ENCODE measurements around the gene SLC50A1. TPM values are rescaled to one million over a fixed set of nuclear protein-coding genes. Genes with fewer than 3 reads are reported as not detected.

SLC50A1 gene
- polyA plus RNA-seq, 3 donors: 33.4 to 39.4 (median 36.7) TPM

DNA sequence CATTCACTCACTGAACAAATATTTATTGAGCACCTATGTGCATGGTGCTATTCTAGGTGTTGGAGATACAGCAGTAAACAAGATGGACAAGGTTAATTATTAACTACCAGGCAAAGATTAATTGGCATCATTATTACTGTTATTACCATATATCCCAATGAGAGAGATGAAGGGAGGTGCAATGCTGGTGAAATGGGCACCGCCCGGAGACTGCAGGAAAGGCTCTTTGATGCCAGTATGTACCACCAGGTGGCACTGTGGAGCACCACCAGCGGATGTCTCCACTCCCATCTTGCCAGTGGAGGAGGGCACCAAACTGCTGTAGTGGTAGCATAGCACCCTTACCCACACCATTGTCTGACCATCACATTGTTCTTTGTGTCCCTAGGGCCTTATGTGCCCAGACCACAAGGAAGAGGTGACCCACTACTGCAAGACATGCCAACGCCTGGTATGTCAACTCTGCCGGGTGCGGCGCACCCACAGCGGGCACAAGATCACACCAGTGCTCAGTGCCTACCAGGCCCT is 41.0 kb downstream of the SLC50A1 start:
- 59 to 63% (median 61%) methylated on average over 8 of the region's 8 CpGs for WGBS, 3 donors
- H3K27ac ChIP-seq (ENCODE audit: low read depth, low read length): no peak overlapping the region

DNA sequence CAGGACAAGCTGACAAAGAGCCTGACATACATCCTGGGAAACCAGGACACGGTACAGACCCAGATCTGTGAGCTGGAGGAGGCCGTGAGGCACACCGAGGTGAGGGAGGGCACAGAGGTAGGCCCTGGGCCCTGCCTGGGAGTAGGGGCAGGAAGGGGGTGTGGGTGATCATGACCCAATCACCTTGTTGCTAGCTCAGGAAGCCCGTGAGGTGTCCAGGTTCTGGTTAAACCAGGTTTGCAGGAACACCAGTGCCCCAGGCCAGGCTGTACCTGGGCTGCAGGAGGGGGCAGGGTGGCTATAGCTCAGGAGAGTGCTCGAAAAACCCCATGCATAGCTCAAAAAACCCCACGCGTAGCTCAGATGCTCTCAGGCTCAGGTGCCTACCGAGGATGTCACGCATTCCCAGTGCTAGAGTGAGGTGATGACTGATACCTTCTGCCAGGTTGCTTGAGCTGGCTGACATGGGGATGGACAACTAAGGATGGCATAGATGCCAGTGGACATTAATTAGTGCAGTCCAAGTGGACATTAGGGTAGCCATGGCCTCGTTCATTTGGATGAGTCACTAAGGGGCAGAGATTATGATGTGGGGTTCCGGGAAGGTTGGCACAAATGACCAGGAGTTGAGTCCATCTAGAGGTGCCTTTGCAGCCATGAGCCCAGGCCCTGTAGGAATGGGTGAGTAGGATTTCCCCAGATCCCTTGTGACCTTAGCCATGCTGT is 41.7 kb downstream of the SLC50A1 start:
- no peak overlapping the region for H3K27ac ChIP-seq (ENCODE audit: low read depth, low read length)
- WGBS, 3 donors: 65 to 81% (median 75%) methylated on average over 11 of the region's 11 CpGs

DNA sequence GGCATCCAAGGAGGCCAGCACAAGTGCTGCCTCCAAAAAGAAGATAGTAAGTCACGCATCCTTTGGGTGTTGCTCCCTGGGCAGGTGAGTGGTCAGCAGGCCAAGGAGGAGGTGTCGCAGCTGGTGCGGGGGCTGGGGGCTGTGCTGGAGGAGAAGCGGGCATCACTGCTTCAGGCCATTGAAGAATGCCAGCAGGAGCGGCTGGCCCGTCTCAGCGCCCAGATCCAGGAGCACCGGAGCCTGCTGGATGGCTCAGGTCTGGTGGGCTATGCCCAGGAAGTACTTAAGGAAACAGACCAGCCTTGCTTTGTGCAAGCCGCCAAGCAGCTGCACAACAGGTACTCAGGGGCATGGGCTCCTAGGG is 42.2 kb downstream of the SLC50A1 start:
- no peak overlapping the region for H3K27ac ChIP-seq (ENCODE audit: low read depth, low read length)
- WGBS, 3 donors: 94 to 98% (median 96%) methylated on average over 9 of the region's 9 CpGs

DNA sequence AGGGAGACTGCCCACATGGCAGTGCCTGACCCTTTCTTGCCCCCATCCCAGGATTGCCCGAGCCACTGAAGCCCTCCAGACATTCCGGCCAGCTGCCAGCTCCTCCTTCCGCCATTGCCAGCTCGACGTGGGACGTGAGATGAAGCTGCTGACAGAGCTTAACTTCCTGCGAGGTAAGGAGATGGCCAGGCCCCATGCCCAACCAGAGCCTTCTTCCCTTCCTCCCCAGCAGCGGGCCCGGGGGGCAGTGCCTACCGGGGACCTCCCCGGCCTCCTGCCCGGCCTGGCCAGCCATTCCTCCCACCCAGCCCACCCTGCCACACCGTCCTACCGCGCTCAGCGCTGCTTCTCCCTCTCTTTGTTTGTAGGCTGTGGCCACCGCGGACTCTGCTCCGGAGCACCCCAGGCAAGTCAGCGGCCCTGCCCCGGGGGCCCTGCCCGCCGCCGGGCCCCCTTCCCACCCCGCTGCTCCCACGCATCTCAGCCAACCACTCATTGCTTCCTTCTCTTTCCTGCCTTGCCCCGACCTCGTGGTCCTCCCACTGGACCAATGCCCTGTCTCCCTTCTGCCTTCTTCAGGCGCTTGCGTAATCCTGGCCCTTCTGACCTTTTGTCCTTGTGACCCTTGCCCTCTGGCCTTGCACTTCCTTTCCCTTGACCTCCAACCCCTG is 42.9 kb downstream of the SLC50A1 start:
- 73 to 89% (median 81%) methylated on average over 18 to 30 of the region's 30 CpGs for WGBS, 3 donors

DNA sequence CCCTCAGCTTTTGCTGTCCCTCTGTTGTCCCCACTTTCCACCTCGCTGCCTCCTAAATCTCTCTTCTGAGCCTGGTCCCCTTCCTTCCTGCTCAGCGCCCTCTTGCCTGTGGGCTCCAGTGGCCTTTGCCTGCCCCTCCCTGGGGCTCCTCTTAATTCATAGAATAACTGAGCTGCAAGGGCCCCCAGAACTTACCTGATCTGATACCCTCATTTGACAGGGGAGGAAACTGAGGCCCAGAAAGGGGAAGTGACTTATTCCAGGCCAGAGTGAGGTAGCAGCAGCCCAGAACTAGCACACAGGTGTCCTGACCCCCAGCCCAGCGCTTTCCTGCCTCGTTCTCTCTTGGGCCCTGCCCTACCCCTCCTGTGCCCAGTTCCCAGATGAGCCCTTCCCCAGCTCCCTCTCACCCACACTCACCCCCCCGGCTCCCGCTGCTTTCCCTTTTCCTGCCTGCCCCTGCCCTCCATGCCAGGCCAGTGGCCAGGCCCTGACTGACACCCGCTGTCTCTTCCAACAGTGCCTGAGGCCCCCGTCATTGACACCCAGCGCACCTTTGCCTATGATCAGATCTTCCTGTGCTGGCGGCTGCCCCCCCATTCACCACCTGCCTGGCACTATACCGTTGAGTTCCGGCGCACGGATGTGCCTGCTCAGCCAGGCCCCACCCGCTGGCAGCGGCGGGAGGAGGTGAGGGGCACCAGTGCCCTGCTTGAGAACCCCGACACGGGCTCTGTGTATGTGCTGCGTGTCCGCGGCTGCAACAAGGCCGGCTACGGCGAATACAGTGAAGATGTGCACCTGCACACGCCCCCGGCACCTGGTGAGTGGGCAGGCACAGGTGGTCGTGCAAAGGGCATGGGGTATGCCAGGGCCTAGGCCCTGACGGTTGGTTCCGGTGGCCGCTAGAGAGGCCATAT is 43.7 kb downstream of the SLC50A1 start:
- 87 to 93% (median 91%) methylated on average over 31 of the region's 31 CpGs for WGBS, 3 donors
- no peak overlapping the region for H3K27ac ChIP-seq (ENCODE audit: low read depth, low read length)

More for the DNA sequence above, 42.9 kb downstream of the SLC50A1 start:
- no peak overlapping the region for H3K27ac ChIP-seq (ENCODE audit: low read depth, low read length)

DNA sequence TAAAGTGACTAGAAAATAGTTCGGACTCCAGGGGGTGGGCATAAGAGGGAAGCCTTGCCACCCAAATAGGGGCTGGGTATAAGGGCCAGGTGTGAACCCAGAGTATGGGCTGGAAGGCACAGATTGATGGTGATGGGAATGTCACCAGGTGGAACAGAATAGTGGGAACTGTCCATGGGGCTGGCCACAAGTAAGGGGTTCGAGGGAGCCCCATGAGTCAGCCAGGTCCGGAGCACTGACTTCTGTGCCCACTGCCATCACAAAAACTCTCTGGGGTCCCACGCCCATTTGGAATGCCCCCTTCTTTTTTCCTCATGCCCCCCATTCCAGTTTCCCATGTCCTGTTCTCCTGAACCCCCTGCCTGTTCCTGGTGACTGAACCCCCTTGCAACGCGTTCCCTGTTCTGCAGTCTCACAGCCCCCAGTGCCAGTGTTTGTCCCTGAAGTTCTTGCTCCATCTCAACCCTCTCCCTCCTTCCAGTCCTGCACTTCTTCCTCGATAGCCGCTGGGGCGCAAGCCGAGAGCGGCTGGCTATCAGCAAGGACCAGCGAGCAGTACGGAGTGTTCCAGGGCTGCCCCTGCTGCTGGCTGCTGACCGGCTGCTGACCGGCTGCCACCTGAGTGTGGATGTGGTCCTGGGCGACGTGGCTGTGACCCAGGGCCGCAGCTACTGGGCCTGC is 45.9 kb downstream of the SLC50A1 start:
- H3K27ac ChIP-seq (ENCODE audit: low read depth, low read length): no peak overlapping the region
- WGBS, 3 donors: 87 to 92% (median 90%) methylated on average over 18 of the region's 18 CpGs

DNA sequence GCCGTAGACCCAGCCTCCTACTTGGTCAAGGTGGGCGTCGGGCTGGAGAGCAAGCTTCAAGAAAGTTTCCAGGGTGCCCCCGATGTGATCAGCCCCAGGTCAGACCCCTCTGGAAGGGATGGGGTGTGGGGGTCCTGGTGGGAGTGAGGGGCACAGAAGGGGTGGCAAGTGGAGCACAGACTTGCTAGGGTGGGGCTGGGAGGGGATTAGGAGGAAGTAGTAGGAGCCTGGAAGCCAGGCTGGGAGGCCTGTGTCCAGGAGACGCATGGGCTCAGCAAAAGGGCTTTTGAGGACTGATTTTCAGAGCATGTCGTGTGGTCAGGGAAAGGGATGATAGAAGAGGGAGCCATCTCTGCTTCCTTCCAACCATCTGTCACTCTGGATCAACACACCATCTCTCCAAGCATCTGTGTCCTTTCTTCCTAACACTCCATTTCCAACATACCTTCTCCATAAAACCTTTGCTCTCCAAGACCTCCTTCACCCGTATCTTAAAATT is 46.4 kb downstream of the SLC50A1 start:
- 88 to 94% (median 89%) methylated on average over 7 of the region's 7 CpGs for WGBS, 3 donors

DNA sequence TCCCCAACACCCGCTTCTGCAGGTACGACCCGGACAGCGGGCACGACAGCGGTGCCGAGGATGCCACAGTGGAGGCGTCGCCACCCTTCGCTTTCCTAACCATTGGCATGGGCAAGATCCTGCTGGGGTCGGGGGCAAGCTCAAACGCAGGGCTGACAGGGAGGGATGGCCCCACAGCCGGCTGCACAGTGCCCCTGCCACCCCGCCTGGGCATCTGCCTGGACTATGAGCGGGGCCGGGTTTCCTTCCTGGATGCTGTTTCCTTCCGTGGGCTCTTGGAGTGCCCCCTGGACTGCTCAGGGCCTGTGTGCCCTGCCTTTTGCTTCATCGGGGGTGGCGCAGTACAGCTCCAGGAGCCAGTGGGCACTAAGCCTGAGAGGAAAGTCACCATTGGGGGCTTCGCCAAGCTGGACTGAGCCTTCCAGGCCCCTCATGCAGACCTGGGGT is 48.1 kb downstream of the SLC50A1 start:
- 86 to 89% (median 88%) methylated on average over 20 of the region's 20 CpGs for WGBS, 3 donors
- H3K27ac ChIP-seq (ENCODE audit: low read depth, low read length): no peak overlapping the region

More for the DNA sequence above, 46.4 kb downstream of the SLC50A1 start:
- H3K27ac ChIP-seq (ENCODE audit: low read depth, low read length): no peak overlapping the region

DNA sequence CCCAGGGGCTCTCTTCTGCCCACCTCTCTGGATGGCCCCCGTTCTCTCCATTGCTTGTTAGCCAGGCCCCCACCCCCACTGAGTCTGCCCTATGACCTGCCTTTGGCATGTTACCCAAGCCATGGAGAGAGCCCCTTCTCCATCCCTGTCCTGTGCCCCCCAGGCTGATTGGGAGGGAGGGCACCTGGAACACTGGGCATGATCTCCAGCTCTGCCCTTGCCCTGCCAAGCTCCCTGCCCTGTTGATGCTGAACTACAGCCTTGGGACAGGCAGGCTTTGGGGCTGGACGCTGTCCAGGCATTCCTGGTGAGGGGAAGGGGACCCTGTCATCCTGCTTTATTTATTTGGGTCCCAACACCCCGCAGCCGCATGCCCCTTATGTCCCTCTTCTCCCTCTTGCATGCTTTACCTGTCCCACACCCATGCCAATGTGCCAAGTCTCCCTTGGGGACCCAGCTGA is 48.7 kb downstream of the SLC50A1 start:
- WGBS, 3 donors: 60 to 91% (median 77%) methylated on average over 4 of the region's 4 CpGs

DNA sequence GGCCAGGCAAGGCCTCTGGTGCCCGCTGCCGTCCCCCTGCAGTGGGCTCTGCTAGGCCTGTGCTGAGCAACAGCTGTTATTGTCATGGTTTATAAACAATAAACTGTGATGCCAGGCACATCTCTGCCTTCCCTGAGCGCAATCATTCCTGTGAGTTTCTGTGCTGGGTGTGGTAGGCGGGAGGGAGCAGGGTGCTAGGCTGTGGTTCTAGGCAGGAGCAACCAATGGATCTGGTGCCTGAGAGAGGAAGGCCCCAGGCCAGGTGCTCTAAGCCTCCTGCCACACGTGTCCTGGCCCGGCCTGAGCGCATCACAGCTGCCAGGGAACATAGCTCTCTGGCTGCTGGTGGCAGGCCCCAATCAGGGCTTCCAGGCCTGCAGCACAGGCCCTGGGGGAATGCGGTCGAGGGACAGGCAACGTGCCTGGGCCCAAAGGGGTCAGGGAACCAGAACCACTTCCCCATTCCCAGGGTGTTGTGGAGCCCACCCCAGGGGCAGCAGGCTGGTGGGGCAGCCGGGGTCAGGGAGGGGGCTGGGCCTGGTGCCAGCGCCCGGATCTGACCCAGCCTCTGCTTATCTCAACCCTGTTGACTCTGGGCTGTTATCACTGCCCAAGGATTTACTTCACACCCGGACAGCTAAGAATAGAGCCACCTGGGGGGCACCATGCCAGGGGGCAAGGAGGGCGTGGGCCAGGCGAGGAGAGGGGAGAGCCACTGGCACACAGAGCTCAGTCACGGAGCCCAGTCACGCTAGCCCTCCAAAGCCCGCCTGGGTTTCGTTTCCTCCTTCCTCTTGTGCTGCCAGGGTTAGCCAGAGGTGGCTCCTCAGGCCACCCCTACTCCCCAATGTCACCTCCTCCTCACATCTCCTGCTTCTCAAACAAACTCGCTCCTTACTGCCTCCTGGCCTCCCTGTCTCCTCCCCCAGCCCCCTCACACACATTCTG is 49.5 kb downstream of the SLC50A1 start:
- H3K27ac ChIP-seq (ENCODE audit: low read depth, low read length): no peak overlapping the region
- 22 to 71% (median 68%) methylated on average over 20 to 21 of the region's 21 CpGs for WGBS, 3 donors

More for the DNA sequence above, 48.7 kb downstream of the SLC50A1 start:
- no peak overlapping the region for H3K27ac ChIP-seq (ENCODE audit: low read depth, low read length)

DNA sequence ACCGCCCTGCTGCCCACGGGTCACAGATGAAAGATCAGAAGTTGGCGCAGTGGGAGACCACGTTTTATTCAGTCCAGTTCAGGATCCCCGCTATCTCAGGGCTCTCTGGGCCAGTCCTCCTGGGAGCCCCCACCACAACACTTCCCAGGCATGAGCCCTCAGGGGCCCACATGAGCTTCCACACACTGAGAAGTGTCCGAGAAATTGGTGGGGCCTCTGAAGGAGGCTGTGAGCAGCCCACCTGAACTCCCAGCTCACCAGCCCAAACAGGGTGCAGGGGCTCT is 50.1 kb downstream of the SLC50A1 start:
- no peak overlapping the region for H3K27ac ChIP-seq (ENCODE audit: low read depth, low read length)
- 35 to 78% (median 72%) methylated on average over 6 of the region's 6 CpGs for WGBS, 3 donors

DNA sequence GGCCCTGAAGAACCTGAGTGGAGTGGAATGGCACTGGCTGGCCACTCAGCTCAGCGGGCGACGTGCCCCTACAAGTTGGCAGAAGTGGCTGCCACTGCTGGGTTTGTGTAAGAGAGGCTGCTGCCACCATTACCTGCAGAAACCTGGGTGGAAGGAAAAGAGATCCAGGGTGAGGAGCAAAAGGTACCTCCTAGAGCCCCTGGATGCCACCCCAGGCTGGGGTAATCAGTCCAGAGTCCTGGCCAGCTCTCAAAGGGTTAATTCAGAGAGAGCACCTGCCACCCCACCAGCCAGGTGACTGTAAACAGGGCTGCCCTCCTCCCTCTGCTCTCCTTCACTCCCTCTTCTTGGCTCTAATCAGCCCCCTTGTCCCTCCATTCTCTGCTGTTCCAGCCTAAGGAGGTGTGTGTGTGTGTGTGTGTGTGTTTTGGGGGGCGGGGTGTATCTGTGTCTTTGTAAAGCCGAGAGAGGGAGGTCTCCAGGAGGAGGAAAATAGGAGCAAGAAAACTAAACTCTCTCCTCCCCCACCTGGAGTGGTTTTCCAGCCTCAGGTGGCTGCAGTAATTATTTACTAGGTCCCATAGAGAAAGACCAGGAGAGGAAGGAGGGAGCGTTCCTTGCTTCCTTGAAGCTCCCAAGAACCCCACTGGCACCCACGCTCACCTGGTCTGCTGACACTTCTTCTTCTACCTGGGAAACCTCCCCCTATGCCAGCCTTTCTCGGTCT is 50.6 kb downstream of the SLC50A1 start:
- WGBS, 3 donors: 30 to 80% (median 77%) methylated on average over 8 of the region's 8 CpGs
- no peak overlapping the region for H3K27ac ChIP-seq (ENCODE audit: low read depth, low read length)

DNA sequence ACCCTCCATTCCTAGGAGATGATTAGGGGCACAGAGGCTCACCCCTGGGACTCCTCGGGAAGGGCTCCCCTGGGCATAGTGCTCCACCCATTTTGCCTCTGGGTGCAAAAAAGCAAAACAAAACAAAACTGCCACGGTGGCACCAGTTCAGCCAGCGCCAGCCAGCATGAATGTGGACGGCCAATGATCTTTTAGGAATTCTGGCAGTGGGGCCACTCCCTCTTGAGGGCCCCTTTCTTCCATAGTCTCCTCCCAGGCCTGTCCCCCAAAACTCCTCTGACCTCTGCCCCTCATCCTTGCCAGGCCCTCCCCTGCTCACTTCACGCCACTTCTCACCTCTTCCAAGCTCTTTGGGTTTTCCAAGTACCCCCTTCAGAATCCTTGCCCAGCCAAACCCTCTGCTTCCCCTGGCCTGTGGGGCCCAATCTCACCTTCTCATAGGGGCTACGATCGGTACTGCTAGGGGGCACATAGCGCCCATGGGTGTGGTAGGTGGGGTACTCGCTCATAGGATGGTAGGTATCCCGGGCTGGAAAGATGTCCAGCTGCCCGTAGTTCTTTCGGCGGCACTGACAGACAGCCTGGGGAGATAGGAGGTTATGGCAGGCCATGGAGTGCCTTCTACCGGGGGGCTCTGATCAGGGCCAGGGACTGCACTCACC is 51.3 kb downstream of the SLC50A1 start:
- WGBS, 3 donors: 42 to 83% (median 71%) methylated on average over 14 of the region's 14 CpGs
- H3K27ac ChIP-seq (ENCODE audit: low read depth, low read length): no peak overlapping the region

DNA sequence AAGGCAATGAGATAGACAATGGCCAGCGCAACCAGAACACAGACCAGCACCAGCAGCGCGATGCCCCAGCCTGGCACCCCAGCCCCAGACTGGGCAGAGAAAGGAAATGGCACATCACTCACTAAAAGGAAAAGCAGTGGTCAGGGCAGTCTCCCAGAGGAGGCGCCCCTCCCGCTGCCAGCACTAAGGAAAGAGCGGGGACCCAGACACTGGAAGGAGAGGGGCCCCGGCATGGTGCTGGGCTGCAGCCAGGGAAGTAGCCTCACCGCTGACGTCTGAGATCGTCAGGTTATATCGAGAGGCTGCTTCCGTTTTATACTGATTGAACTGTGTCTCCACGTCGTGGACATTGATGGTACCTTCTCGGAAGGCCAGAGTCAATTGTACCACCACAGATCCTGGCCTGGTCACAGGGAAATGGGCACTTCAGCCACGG is 51.8 kb downstream of the SLC50A1 start:
- H3K27ac ChIP-seq (ENCODE audit: low read depth, low read length): no peak overlapping the region
- 55 to 75% (median 65%) methylated on average over 16 of the region's 16 CpGs for WGBS, 3 donors

DNA sequence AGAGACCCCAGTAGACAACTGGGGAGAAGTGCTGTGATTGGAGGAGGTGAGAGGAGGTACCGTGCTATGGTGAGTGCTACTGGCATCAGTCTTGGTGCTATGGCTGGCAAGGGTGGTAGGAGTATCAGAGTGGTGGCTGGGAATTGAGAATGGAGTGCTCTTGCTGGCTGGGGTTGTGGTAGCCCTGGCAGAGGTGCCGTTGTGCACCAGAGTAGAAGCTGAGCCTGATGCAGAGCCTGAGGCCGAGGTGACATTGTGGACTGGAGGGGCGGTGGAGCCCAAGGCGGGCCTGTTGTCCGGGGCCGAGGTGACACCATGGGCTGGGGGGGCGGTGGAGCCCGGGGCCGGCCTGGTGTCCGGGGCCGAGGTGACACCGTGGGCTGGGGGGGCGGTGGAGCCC is 52.6 kb downstream of the SLC50A1 start:
- 82 to 88% (median 86%) methylated on average over 7 to 14 of the region's 14 CpGs for WGBS, 3 donors
- no peak overlapping the region for H3K27ac ChIP-seq (ENCODE audit: low read depth, low read length)

All from adipose tissue (tissue), 3 donors.